PFSK-1 (cell line): ENCODE results near the gene KMT2D.

Source experiments
- POLR2AphosphoS5 ChIP-seq: IDR thresholded peaks from 2 replicates; pipeline ENCODE4 v1.6.1; 2012; ENCODE audit warnings: low read depth, mild to moderate bottlenecking, control low read depth, low read length, moderate library complexity
- TF ChIP-seq, protein P1 (sequence below), 2 experiments: IDR thresholded peaks; 2 replicates each; pipeline versions ENCODE4 v1.6.1 to v1.8.0; 2011 to 2012; ENCODE audit warnings: low read depth in 2 of 2, low read length in 2 of 2, control low read depth in 1 of 2, inconsistent platforms in 1 of 2, mild to moderate bottlenecking in 1 of 2, moderate library complexity in 1 of 2; ENCODE audit not compliant: insufficient read depth in 1 of 2

DNA sequence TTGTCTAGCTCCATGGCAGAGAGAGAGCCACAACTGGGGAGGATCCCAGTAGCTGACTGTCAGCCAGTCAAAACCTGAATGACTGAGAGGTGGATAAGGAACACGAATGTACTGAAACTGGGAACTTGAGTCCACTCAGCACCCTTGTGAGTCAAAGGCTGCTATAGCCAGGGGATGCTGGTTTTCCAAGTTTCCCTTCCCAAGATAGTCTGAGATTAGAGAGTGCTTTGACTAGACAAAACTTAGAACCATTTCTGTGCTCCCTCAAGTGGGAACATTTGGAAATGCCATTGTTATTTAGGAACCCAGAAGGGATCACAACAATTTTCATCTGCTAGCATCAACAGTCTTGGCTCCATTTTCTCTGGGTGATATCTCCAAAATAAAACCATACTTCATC, 46.0 kb downstream of the KMT2D start:
- TF ChIP-seq, protein P1, sequence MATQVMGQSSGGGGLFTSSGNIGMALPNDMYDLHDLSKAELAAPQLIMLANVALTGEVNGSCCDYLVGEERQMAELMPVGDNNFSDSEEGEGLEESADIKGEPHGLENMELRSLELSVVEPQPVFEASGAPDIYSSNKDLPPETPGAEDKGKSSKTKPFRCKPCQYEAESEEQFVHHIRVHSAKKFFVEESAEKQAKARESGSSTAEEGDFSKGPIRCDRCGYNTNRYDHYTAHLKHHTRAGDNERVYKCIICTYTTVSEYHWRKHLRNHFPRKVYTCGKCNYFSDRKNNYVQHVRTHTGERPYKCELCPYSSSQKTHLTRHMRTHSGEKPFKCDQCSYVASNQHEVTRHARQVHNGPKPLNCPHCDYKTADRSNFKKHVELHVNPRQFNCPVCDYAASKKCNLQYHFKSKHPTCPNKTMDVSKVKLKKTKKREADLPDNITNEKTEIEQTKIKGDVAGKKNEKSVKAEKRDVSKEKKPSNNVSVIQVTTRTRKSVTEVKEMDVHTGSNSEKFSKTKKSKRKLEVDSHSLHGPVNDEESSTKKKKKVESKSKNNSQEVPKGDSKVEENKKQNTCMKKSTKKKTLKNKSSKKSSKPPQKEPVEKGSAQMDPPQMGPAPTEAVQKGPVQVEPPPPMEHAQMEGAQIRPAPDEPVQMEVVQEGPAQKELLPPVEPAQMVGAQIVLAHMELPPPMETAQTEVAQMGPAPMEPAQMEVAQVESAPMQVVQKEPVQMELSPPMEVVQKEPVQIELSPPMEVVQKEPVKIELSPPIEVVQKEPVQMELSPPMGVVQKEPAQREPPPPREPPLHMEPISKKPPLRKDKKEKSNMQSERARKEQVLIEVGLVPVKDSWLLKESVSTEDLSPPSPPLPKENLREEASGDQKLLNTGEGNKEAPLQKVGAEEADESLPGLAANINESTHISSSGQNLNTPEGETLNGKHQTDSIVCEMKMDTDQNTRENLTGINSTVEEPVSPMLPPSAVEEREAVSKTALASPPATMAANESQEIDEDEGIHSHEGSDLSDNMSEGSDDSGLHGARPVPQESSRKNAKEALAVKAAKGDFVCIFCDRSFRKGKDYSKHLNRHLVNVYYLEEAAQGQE (IDR thresholded peaks at IDR 0.05; ENCODE audit: insufficient read depth in 1 of 2, low read depth in 2 of 2, low read length in 2 of 2), result no peak
- no peak for TF ChIP-seq POLR2AphosphoS5
